Stimulated activated CD4-positive, alpha-beta T cell treated with anti-CD3 and anti-CD28 coated beads, Interleukin-12 subunit alpha, Interleukin-12 subunit beta, amount 100 ng/mL, for 48 hours (primary cell): ENCODE measurements around the gene PPP2R3C.
"Not testable (repeated sequence)": the region's sequence is repeated elsewhere in the genome, so short reads cannot be mapped to it uniquely, and the experiment has no call there.

Experiments used
- DNase-seq, 3 donors: peaks; one replicate each; pipeline ENCODE4 v3.0.0-alpha.2; 2020; ENCODE audit warnings: low read depth in 2 of 3, low spot score in 1 of 3

PPP2R3C gene

GRCh38 chr14:35133542-35134328, 11.9 kb upstream of the PPP2R3C start:
- DNase-seq, result no peak

- DNase-seq, result no peak
Measured at GRCh38 chr14:35124127-35124526, 2.3 kb upstream of the PPP2R3C start.

GRCh38 chr14:35123388-35123703, 1.6 kb upstream of the PPP2R3C start:
- no peak for DNase-seq

GRCh38 chr14:35122696-35123387, 1.1 kb upstream of the PPP2R3C start:
- no peak for DNase-seq

- no peak for DNase-seq
Measured at GRCh38 chr14:35121026-35121886, 534 bp downstream of the PPP2R3C start.

GRCh38 chr14:35117112-35117511, 4.7 kb downstream of the PPP2R3C start:
- no peak for DNase-seq

- DNase-seq, result no peak
Measured at GRCh38 chr14:35116242-35116641, 5.5 kb downstream of the PPP2R3C start.

GRCh38 chr14:35114036-35114435, 7.8 kb downstream of the PPP2R3C start:
- DNase-seq, result no peak

GRCh38 chr14:35113308-35113950, 8.4 kb downstream of the PPP2R3C start:
- no peak for DNase-seq

GRCh38 chr14:35112641-35113040, 9.1 kb downstream of the PPP2R3C start:
- DNase-seq, result no peak

- DNase-seq, result no peak
Measured at GRCh38 chr14:35107866-35108265, 13.9 kb downstream of the PPP2R3C start.

GRCh38 chr14:35094645-35095044, 27.1 kb downstream of the PPP2R3C start:
- DNase-seq, result not testable (repeated sequence)

GRCh38 chr14:35088514-35088913, 33.3 kb downstream of the PPP2R3C start:
- DNase-seq, result no peak

GRCh38 chr14:35085441-35085840, 36.3 kb downstream of the PPP2R3C start:
- no peak for DNase-seq

GRCh38 chr14:35083530-35084150, 38.1 kb downstream of the PPP2R3C start:
- DNase-seq, result no peak

- DNase-seq, result no peak
Measured at GRCh38 chr14:35079742-35080141, 42.0 kb downstream of the PPP2R3C start.

GRCh38 chr14:35078082-35078481, 43.7 kb downstream of the PPP2R3C start:
- no peak for DNase-seq

GRCh38 chr14:35073486-35073885, 48.3 kb downstream of the PPP2R3C start:
- DNase-seq, result no peak

GRCh38 chr14:35072226-35072625, 49.6 kb downstream of the PPP2R3C start:
- no peak for DNase-seq

- no peak for DNase-seq
Measured at GRCh38 chr14:35068238-35069012, 53.4 kb downstream of the PPP2R3C start.
